HG02840 (cell line): Measurements from ENCODE around the gene SIRT2.
"Not testable (repeated sequence)": the region's sequence is repeated elsewhere in the genome, so short reads cannot be mapped to it uniquely, and the experiment has no call there.

Source experiments
- ATAC-seq: cut with Tn5 transposase; IDR thresholded peaks from one replicate; pipeline ENCODE4 v1.9.1; 2021; ENCODE audit warnings: mild to moderate bottlenecking, moderate library complexity, moderate number of reproducible peaks; ENCODE audit not compliant: unreplicated experiment, low FRiP score

SIRT2 gene

DNA sequence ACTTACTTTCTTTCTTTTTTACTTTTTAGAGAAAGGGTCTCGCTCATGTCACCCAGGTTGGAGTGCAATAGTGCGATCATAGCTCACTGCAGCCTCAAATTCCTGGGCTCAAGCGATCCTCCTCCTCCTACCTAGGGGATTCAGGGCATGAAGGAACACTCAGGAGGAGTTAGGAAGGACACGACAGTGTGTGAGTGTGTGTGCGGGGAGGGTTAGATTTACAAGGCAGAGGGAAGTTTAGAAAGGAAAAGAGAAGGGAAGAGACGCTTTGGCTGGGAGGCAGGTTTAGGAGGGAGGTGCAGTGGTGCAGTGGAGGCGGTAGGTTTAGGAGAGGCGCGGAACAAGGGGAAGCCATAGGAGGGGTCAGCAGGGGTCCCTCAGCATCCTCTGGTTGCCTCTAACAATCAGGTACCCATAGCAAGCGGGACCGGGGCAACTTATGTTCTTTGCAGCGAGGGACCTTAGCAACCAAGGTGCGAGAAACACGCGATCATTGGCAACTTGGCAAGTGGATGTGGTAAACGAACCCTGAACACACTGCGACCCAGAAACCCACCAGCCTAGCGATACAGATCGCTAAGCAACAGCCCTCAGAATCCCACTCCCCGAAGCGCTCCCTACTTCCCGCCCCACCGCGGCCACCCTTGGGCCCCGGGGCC is 501 bp downstream of the SIRT2 start:
- no peak for ATAC-seq

DNA sequence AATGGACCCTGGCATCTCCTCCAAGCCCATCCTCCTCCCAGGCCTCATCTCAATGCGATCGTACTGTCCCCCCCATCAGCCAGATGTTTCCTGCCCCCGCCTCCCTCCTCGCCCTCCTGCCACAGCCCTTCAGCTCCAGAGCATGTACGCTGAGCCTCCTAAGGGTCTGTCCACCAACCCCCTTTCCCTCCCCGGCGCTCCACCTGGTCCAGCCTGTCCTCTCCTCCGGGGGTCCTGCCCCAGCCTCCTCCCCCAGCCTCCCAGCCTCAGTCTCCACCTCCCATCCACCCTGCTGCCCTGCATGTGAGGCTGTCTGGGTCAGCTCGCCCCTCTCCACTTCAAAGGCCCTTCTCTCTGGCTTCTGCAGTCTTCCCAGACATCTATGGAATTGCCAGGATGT is 4.5 kb downstream of the SIRT2 start:
- ATAC-seq, result no peak

DNA sequence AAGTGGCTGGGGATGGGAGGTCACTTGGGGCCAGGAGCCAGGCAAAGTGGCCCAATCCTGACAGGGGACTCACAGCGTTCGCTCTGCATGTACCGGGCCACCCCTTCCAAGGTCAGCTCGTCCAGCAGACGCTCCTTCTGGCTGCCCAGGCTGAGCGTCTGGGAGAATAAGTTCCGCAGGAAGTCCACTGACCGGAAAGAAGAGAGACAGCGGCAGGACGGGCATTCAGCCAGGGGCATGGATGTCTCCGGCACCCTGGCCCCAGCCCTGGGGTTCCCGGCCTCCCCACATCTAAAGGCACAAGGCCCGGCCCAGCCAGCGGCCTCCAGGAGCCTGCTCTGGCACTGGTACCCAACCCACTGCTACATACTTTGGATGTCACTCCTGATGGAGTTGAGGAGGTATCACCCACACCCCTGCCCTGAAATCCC is 6.1 kb downstream of the SIRT2 start:
- ATAC-seq, result no peak

DNA sequence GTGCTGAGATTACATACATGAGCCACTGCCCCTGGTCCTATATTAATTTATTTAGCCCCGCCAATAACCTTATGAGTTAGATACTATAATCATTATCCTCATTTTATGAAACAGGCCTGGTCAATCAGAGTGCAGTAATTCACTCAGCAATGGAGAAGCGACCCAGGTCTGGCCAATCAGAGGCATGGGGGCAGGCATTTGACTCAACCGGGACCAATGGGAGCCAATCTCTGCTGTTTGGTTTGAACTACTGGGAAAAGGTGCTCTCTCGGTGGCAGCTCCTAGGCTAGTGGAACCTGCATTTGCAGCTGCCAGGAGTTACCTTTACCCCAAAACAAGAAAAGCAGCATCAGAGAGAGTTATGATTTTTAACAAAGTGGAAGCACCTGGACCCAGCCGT is 6.6 kb downstream of the SIRT2 start:
- ATAC-seq, result no peak

DNA sequence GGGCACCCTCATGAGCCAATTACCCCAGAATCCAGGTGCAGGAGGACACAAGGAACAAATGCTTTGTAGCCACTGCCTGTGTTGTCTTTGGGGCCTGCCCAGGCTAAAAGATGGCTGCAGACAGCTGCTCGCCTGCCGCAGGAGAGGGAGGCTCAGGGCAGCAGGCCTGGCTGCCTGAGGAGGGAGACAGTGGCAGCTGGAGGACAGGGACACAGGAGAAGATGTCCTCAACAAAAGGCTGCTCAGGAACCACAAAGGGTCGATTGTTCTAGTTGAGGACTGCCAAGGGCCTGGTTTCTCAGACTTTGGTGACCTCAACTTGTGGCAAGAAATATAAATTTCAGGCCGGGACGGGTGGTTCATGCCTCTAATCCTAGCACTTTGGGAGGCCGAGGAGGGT is 7.6 kb downstream of the SIRT2 start:
- no peak for ATAC-seq

DNA sequence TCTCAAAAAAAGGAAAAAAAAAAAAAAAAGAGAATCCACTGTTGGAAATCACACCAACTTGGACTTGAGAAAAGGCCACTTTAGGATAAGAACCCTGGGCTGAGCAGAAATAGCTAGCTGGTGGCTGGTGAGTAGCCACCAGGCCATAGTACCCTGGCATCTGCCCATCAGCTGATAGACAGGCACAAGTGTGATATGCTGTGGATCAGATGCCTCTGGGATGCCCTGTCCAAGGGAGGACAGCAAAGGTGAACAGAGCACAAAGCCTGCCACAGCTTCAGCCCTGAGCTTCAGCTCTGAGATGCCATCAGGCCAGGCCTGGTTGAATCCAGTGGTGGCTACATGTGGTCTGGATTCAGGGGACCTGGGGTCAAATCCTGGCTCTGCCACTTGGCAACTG is 8.7 kb downstream of the SIRT2 start:
- ATAC-seq, result no peak

DNA sequence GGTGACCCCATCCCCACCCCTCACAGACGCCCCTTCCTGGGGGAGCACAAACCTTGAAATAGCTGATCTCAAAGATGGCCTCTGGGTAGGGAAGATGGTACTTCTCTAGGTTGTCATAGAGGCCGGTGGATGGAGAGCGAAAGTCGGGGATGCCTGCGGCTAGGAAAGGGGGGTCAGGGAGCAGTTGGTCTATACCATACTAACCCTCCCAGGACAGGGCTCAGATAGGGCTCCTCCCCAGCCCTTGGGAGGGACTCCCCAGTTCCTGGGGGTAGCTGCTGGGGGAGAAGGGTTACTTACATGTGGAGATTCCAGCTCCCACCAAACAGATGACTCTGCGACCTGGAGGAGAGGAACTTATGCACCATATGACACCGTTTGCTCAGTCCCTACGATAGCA is 9.6 kb downstream of the SIRT2 start:
- no peak for ATAC-seq

DNA sequence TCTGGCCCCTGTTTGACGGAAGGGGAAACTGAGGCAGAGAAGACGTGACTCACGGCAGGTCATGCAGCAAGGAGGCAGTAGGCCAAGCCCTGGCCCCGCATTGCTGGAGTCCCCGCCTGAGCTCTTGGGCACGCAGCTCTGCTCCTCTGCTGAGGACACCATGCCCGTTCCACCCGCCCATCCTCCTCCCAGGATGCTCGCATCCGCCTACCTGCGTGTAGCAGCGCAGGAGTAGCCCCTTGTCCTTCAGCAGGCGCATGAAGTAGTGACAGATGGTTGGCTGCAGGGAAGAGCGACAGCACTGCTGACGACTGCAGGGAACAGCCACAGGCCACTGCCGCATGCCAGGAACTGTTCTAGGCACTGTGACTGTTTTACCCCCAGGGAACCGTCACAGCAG is 10.5 kb downstream of the SIRT2 start:
- no peak for ATAC-seq

DNA sequence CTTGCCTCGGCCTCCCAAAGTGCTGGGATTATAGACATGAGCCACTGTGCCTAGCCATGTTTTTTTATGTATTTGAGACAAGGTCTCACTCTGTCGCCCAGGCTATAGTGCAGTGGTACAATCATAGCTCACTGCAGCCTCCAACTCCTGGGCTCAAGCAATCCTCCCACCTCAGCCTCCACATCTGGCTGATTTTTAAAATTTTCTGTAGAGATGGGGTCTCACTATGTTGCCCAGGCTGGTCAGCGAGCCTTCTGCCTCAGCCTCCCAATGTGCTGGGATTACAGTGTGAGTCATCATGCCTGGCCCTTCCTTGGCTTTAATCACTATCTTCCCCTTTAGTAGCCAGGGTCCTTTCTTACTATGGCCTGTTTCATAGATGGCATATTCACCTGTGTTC is 14.7 kb downstream of the SIRT2 start:
- not testable (repeated sequence) for ATAC-seq

DNA sequence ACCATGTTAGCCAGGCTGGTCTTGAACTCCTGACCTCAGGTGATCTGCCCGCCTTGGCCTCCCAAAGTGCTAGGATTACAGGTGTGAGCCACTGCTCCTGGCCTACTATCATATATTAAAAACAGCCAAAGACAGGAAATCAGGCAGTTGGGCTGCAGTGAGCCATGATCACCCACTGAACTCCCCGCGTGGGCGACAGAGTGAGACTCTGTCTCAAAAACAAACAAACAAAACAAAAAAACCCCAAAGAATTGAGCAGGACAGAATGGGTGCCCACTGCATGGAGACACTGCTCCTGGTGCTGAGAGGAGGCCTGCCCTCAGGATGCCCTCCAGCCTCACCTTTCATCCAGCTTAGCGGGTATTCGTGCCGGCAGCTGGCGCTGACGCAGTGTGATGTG is 16.1 kb downstream of the SIRT2 start:
- ATAC-seq, result no peak

DNA sequence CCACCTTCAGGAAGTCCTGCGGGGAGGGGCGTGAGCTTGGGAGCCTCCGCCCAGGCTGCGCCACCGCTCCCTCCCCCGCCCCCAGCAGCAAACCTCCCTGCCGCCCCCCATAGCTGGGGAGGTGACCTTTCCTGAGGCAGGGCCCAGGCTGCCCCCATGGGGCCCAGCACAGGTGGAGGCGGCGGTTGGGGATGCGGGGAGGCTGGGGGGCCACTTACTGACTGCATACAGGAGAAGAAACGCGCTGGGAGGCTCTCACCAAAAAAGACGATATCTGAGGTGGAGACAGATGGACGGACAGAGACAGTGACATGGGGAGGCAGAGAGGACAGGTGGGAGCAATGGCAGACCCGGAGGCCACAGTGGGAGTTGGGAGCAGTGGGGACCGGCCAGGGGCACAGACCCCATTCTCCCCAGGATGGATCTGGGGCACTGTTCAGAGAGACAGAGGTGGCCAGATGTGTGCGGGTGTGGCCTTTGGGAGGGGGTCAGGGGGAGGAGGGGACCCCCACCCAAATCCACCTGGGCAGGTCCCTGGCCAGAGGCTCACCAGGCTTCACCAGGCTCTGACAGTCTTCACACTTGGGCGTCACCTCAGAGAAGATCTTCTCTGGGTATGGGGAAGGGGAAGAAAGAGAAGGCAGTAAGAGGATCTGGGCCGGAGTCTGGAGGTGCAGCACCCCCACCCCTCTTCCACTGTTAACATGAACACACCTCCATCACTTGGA is 18.4 kb downstream of the SIRT2 start:
- no peak for ATAC-seq

DNA sequence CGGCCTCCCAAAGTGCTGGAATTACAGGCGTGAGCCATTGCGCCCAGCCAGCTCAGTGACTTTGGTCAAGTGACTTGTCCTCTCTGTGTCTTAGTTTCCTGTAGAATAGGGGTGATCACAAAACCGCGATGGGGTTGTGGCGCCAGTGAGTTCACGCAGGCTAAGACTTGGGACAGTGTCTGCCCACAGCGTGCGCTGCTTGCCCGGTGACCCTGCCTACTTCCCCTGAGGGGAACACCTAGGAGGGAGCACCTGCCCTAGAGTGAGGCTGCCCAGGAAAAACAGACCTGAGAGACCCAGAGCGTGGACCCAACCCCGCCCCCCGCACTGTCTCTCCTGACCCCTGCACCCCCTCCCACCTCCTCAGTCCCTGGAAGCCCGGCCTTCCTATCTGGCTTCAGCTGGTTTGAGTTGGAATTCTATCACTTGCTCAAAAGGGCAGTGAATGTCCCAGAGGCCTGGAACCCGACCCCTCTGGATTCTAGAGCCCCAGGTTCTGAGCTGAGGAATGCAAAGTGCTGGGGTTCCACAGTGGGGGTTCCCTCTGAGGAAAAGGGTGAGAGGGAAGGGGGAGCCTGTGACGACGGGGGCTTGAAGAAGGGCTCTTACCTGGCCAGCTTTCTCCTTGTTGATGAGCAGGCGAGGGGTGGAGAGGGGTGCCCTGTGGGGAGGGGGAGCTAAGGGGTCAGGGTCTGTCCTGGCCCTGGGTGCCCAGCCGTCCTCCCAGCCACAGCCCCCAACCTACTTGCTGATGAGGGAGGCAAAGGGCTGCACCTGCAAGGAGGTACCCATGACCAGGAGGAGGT is 19.1 kb downstream of the SIRT2 start:
- no peak for ATAC-seq

DNA sequence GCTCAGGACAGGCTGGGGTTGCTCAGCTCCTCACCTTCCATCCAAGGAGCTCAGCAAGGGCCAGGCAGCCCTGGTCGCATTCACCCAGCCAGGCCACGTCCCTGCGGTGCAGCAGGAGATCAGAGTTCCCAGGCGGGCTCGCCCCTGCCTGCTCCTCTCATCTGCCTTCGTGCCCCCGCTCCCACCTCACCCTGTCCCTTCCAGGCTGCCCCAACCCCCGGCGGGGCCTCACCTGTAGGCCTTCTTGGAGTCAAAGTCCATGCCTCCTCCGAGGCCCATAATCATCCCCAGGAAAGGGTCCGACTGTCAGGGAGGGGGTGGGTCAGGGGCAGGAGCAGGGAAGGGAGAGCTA is 20.0 kb downstream of the SIRT2 start:
- ATAC-seq, result no peak

DNA sequence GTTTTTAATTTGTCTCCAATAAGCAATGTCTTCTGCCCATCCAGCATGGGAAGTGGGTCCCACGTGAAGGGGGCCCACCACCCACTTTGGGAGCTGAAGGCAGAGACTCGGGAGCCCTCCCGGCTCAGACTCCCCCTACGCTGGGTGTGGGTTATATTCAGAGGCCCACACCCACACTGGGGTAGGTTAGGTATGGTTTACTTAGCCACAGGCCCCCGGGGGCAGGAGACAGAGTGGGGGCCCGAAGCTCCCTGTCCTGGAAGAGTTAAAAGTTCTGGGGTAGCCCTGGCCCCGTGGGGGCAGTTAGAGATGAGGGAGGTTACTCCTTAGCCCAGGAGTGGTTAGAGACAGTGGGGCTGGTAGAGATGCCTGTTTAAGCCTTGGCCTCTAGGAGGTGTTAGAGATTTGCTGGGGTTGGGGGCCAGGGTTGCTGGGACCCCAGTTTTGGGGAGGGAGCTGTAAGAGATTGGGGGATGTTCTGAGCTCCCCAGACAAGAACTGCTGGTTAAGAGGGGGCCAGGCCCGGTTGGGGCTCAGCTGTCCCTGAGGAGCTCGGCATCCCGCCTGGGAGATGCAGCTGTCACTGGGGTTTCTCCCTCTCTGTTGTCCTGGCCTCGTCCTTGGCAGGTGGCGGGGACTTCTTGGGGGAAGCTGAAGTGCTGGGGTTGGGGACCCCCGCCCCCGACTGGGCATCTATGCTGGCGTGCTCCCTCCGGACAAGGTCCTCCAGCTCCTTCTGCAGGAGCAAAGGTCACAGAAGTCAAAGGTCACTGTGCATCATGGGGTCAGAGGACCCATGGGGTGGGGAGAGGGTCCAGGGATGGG is 20.6 kb downstream of the SIRT2 start:
- ATAC-seq, result no peak

DNA sequence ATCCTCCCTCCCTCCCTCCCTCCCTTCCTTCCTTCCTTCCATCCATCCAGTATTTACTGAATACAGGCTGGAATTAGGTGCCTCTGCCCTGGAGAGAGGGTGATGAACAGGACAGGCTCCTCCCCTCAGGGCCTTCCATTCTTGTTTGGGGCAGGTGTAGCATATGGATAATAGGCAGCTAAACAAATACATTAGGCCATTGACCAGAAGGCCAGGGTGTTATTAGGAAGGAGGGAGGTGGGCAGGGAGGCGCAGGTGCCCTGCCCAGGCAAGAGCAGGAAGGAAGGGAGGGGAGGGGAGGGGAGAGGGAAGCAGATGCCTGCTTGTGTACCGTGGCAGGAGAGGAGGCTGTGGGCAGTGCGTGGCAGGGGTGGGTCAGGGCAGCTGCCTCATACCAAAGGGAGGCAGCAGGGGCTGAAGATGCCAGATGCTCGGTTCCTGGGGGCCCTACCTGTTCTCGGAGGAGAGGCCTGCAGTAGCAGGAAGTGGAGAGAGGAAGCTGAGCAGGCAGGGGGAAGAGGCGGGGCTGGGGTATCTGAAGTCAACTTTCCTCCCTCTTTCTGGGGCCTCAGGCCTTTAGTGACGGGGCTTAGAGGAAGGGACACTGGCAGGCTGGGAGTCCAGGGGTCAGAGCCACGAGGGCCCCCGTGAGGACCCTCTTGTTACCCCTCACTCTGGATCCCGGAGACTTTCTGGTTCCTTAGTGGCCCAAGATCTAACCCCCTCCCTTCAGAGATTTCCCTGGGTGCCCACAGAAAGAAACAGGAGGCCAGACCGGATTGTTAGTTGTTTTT is 21.4 kb downstream of the SIRT2 start, which contains the start of gene RINL:
RINL (minus strand) TSS at position 495 of the 794 bp plus-strand sequence. CDS start 1,533 bp downstream, outside the sequence.
- ATAC-seq, result no peak

DNA sequence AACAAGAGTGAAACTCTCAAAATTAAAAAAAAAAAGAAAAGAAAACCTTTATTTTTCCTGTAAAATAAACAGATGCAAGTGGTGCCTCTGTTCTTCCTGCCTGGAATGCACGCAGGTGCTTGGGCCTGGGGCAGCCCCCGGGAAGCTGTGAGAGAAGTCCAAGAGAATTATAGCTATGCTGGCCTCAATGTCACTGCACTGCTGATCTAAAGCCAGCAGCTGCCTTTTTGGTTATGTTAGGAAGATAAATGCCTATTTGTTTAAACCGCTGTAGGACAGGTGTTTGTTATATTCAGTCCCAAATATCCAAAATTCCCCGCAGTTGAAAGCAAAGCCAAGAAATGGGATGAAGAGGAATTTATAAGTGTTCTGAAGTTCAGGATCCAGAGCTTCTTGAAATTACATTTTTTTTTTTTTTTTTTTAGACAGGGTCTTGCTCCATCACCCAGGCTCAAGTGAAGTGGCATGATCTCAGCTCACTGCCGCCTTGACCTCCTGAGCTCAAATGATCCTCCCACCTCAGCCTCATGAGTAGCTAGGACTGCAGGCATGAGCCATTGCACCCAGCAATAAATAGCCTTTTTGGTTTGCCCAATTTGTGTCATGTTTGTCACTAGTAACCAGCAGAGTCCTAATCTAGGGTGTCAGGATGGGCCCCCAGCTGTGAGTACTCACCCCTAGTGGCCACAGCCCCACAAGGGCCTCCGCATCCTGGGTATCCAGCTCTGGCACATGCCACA is 23.6 kb downstream of the SIRT2 start:
- no peak for ATAC-seq

DNA sequence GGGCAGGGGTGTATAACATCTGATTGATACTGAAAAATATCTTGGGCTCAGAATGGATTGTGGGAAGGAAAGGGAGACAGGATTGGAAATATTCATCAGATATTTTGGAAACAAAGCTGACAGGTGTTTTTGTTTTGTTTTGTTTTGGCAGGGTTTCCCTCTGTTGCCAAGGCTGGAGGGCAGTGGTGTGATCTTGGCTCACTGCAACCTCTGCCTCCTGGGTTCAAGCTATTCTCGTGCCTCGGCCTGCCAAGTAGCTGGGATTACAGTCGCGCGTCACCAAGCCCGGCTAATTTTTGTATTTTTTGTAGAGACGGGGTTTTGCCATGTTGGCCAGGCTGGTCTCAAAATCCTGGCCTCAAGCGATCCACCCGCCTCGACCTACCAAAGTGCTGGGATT is 26.0 kb downstream of the SIRT2 start:
- not testable (repeated sequence) for ATAC-seq

DNA sequence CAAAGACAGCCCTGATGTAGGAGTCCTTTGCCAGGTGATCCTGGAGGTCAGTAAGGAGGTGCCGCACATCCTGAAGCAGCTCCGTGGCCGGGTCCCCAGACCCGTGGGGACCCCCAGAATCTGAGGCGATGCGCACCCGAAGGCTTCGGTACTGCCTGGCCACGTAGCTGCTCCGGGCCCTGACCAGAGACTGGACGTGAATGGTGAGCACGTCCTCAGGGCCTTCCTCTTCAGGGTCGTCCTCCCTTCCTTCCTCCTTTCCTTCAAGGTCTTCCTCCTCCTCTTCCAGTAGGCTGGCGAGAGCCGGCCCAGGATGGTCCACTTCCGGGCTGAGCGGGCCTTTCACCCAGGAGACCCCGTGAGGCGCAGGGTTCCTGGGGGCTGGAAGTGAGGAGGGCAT is 28.8 kb downstream of the SIRT2 start:
- ATAC-seq, result no peak
